ENCODE data around the gene SLC38A6.
A peak's percentile ranks its signal among the peaks of the same experiment; 100 is the strongest.

The SLC38A6 gene

GRCh38 chr14:60946773-60947172 lies 34.3 kb upstream of the SLC38A6 start:
- no peak overlapping the region for H3K4me3 ChIP-seq
- no peak for DNase-seq (ENCODE audit: low spot score)
- H3K27ac ChIP-seq, result no peak overlapping the region
- TF ChIP-seq CTCF (IDR thresholded peaks at IDR 0.05), result no peak

GRCh38 chr14:60951776-60952435 lies 29.1 kb upstream of the SLC38A6 start:
- H3K27ac ChIP-seq, result peak overlapping the region in 1 of 2 donors; percentile 16
- no peak for TF ChIP-seq CTCF (IDR thresholded peaks at IDR 0.05)
- H3K4me3 ChIP-seq, result no peak overlapping the region
- no peak for DNase-seq (ENCODE audit: low spot score)

- Histone ChIP-seq H3K4me3 (no peak overlapping the region), H3K27ac (no peak overlapping the region)
- DNase-seq (ENCODE audit: low spot score), result no peak
- TF ChIP-seq CTCF (IDR thresholded peaks at IDR 0.05), result no peak
These were observed 24.8 kb upstream of the SLC38A6 start for GRCh38 chr14:60956202-60956601.

- Histone ChIP-seq H3K4me3 (no peak overlapping the region), H3K27ac (no peak overlapping the region)
- TF ChIP-seq CTCF (IDR thresholded peaks at IDR 0.05), result no peak
- DNase-seq (ENCODE audit: low spot score), result no peak
These were observed 24.4 kb upstream of the SLC38A6 start for GRCh38 chr14:60956632-60957031.

GRCh38 chr14:60958146-60958545 lies 22.9 kb upstream of the SLC38A6 start:
- no peak for DNase-seq (ENCODE audit: low spot score)
- Histone ChIP-seq H3K4me3 (no peak overlapping the region), H3K27ac (no peak overlapping the region)
- no peak for TF ChIP-seq CTCF (IDR thresholded peaks at IDR 0.05)

DNA sequence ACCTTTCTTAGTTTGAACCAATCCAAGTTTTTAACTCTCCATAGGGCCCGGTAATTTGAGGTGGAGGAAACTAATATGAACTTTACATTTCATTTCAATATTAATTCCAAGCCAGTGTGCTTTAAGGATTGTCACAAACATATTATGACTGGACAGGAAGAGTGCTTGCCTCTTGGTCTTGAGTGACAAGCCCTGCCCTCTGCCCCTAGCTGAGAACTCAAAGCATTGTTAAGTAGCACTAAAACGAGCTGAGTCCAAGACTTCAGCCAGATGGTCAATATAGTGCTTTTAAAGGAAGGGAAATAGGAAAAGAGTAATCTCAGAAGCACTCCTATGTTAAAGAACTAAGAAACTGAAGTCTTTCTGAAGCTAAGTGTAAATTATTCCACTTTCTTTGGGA lies 17.3 kb upstream of the SLC38A6 start:
- Histone ChIP-seq H3K4me3 (no peak overlapping the region), H3K27ac (no peak overlapping the region)
- no peak for TF ChIP-seq CTCF (IDR thresholded peaks at IDR 0.05)
- no peak for DNase-seq (ENCODE audit: low spot score)

DNA sequence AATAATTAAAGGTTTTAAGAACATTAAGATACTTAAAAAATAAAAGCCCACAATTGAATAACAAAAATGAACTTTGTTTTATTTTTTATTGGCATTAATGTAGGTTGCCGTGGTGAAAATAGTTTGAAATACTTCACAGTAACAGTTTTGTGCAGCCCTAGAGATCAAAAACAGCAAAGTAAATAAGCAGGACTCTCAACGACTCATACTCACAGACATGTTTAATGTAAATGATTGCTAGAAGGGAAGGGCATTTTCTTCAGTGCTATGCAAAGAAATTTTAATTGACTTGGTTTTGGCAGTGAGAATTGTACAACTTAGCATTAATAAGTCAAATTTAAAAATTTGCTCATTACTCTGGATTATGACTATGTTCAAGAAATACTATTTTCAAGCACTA lies 16.1 kb upstream of the SLC38A6 start:
- no peak for TF ChIP-seq CTCF (IDR thresholded peaks at IDR 0.05)
- H3K4me3 ChIP-seq, result no peak overlapping the region
- H3K27ac ChIP-seq, result no peak overlapping the region
- DNase-seq (ENCODE audit: low spot score), result no peak
